Stimulated activated CD8-positive, alpha-beta memory T cell treated with anti-CD3 and anti-CD28 coated beads, Interleukin-15, amount 100 ng/mL, for 1 hour (primary cell): ENCODE data around the gene TMSB4X.
"Not testable (repeated sequence)": the region's sequence is repeated elsewhere in the genome, so short reads cannot be mapped to it uniquely, and the experiment has no call there.

ENCODE experiments used
- DNase-seq: peaks from one replicate; pipeline ENCODE4 v3.0.0-alpha.2; 2020; ENCODE audit warnings: low read depth

Gene TMSB4X

GRCh38 chrX:12997906-12998687 is 23.2 kb downstream of the TMSB4X start:
- DNase-seq = no peak

GRCh38 chrX:12999422-12999821 is 24.5 kb downstream of the TMSB4X start:
- no peak for DNase-seq

- DNase-seq = no peak
Observed at GRCh38 chrX:13000301-13000811, 25.4 kb downstream of the TMSB4X start.

GRCh38 chrX:13001097-13001496 is 26.2 kb downstream of the TMSB4X start:
- DNase-seq = no peak

GRCh38 chrX:13001961-13002671 is 27.2 kb downstream of the TMSB4X start:
- no peak for DNase-seq

GRCh38 chrX:13005661-13006473 is 31.0 kb downstream of the TMSB4X start:
- DNase-seq = no peak

GRCh38 chrX:13007519-13008188 is 32.7 kb downstream of the TMSB4X start:
- DNase-seq = no peak

- no peak for DNase-seq
Observed at GRCh38 chrX:13008189-13008533, 33.3 kb downstream of the TMSB4X start.

- no peak for DNase-seq
Observed at GRCh38 chrX:13008851-13009250, 33.9 kb downstream of the TMSB4X start.

GRCh38 chrX:13009273-13009672 is 34.4 kb downstream of the TMSB4X start:
- no peak for DNase-seq

GRCh38 chrX:13009844-13010243 is 34.9 kb downstream of the TMSB4X start:
- DNase-seq = no peak

GRCh38 chrX:13010546-13010945 is 35.6 kb downstream of the TMSB4X start:
- DNase-seq = no peak

- DNase-seq = no peak
Observed at GRCh38 chrX:13013363-13014110, 38.6 kb downstream of the TMSB4X start.

- DNase-seq = no peak
Observed at GRCh38 chrX:13014111-13015096, 39.5 kb downstream of the TMSB4X start.

GRCh38 chrX:13015536-13016236 is 40.8 kb downstream of the TMSB4X start:
- DNase-seq = no peak

GRCh38 chrX:13016731-13017130 is 41.8 kb downstream of the TMSB4X start:
- not testable (repeated sequence) for DNase-seq

GRCh38 chrX:13022926-13023325 is 48.0 kb downstream of the TMSB4X start:
- DNase-seq = no peak

- DNase-seq = no peak
Observed at GRCh38 chrX:13023567-13023966, 48.7 kb downstream of the TMSB4X start.

- DNase-seq = no peak
Observed at GRCh38 chrX:13023979-13024378, 49.1 kb downstream of the TMSB4X start.
